ENCODE results near the gene MAU2. TPM values are rescaled to one million over a fixed set of nuclear protein-coding genes. Genes with fewer than 3 reads are reported as not detected.

MAU2 gene
- polyA plus RNA-seq, 1 donor from 2014 or later = 48.3 TPM

GRCh38 chr19:19345970-19346369, 25.3 kb downstream of the MAU2 start:
- TF ChIP-seq EP300 (conservative IDR thresholded peaks at IDR 0.05; ENCODE audit: poor library complexity, severe bottlenecking) = no peak
- TF ChIP-seq REST (IDR thresholded peaks at IDR 0.05; ENCODE audit: borderline replicate concordance) = no peak
- no peak for TF ChIP-seq EZH2 (IDR thresholded peaks at IDR 0.05; ENCODE audit: borderline replicate concordance, insufficient read depth, low read length, poor library complexity, severe bottlenecking)
- TF ChIP-seq SMC3 (conservative IDR thresholded peaks at IDR 0.05; ENCODE audit: poor library complexity) = no peak
- TF ChIP-seq POLR2AphosphoS5 (IDR thresholded peaks at IDR 0.05) = no peak
- TF ChIP-seq TAF1 (IDR thresholded peaks at IDR 0.05; ENCODE audit: low read depth) = no peak
- no peak for TF ChIP-seq CTCF (IDR thresholded peaks at IDR 0.05; ENCODE audit: poor library complexity, severe bottlenecking)
- TF ChIP-seq MXI1 (conservative IDR thresholded peaks at IDR 0.05; ENCODE audit: poor library complexity, severe bottlenecking) = no peak
- TF ChIP-seq RAD21 (conservative IDR thresholded peaks at IDR 0.05) = no peak
- no peaks in the 10 kb centered on the region for H4K20me1 ChIP-seq (ENCODE audit: insufficient read depth)
- H3K9me3 ChIP-seq (ENCODE audit: low read length) = no peaks in the 10 kb centered on the region
- no peak overlapping the region for H3K9ac ChIP-seq (ENCODE audit: low read length)
- no peaks in the 10 kb centered on the region for H3K9me2 ChIP-seq (ENCODE audit: insufficient read depth, low read length)
- no peak overlapping the region for H3K27ac ChIP-seq (ENCODE audit: low read length)
- H3K79me2 ChIP-seq (replicated peaks; ENCODE audit: insufficient read depth, low read length) = no peaks in the 10 kb centered on the region
- no peaks in the 10 kb centered on the region for H3K27me3 ChIP-seq (ENCODE audit: insufficient read depth, low read depth, low read length)
- H2AFZ ChIP-seq (ENCODE audit: low read depth, low read length) = no peak overlapping the region
- no peaks in the 10 kb centered on the region for H3F3A ChIP-seq (ENCODE audit: insufficient read depth, low read length, poor library complexity, severe bottlenecking)
- H3K4me2 ChIP-seq (ENCODE audit: low read length) = no peak overlapping the region
- H3K36me3 ChIP-seq (ENCODE audit: insufficient read depth, low read length) = no peaks in the 10 kb centered on the region
- H3K4me3 ChIP-seq (ENCODE audit: low read length) = no peak overlapping the region

GRCh38 chr19:19347401-19348110, 26.9 kb downstream of the MAU2 start:
- Histone ChIP-seq H3K79me2 (replicated peaks; ENCODE audit: insufficient read depth, low read length) (no peaks in the 10 kb centered on the region), H3K9me3 (ENCODE audit: low read length) (no peaks in the 10 kb centered on the region), H3K9ac (ENCODE audit: low read length) (no peak overlapping the region), H3K27me3 (ENCODE audit: insufficient read depth, low read depth, low read length) (no peaks in the 10 kb centered on the region), H2AFZ (ENCODE audit: low read depth, low read length) (no peak overlapping the region), H3K4me2 (ENCODE audit: low read length) (no peak overlapping the region), H3F3A (ENCODE audit: insufficient read depth, low read length, poor library complexity, severe bottlenecking) (no peaks in the 10 kb centered on the region), H4K20me1 (ENCODE audit: insufficient read depth) (no peaks in the 10 kb centered on the region), H3K9me2 (ENCODE audit: insufficient read depth, low read length) (no peaks in the 10 kb centered on the region), H3K27ac (ENCODE audit: low read length) (no peak overlapping the region), H3K36me3 (ENCODE audit: insufficient read depth, low read length) (no peaks in the 10 kb centered on the region), H3K4me3 (ENCODE audit: low read length) (no peak overlapping the region)
- TF ChIP-seq MXI1 (conservative IDR thresholded peaks at IDR 0.05; ENCODE audit: poor library complexity, severe bottlenecking) (no peak), REST (IDR thresholded peaks at IDR 0.05; ENCODE audit: borderline replicate concordance) (no peak), RAD21 (conservative IDR thresholded peaks at IDR 0.05) (no peak), TAF1 (IDR thresholded peaks at IDR 0.05; ENCODE audit: low read depth) (no peak), EP300 (conservative IDR thresholded peaks at IDR 0.05; ENCODE audit: poor library complexity, severe bottlenecking) (no peak), SMC3 (conservative IDR thresholded peaks at IDR 0.05; ENCODE audit: poor library complexity) (no peak), POLR2AphosphoS5 (IDR thresholded peaks at IDR 0.05) (no peak), CTCF (IDR thresholded peaks at IDR 0.05; ENCODE audit: poor library complexity, severe bottlenecking) (no peak), EZH2 (IDR thresholded peaks at IDR 0.05; ENCODE audit: borderline replicate concordance, insufficient read depth, low read length, poor library complexity, severe bottlenecking) (no peak)
